Measurements from ENCODE around the gene PHEX.

PHEX gene

DNA sequence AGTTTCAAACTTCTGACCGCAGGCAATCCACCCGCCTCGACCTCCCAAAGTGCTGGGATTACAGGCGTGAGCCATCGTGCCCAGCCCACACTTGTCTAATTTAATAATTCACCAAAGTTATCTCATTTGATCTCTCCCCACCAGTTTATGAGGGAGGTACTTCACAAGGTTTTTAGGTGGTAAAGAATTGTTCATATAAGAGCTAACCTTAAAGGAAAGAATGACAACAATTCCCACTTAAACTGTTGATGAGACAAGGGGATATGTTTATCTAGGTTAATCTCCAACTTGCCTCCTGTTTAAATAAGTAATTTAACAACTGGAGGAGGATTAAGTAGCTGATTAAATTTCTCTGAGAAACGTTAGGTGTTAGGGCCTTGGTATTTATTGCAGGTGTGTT lies 123.0 kb downstream of the PHEX start:
- H3K4me3 ChIP-seq (ENCODE audit: low read depth, low read length), result no peak overlapping the region
- no peak for DNase-seq (ENCODE audit: low read depth)
- TF ChIP-seq, protein P1, sequence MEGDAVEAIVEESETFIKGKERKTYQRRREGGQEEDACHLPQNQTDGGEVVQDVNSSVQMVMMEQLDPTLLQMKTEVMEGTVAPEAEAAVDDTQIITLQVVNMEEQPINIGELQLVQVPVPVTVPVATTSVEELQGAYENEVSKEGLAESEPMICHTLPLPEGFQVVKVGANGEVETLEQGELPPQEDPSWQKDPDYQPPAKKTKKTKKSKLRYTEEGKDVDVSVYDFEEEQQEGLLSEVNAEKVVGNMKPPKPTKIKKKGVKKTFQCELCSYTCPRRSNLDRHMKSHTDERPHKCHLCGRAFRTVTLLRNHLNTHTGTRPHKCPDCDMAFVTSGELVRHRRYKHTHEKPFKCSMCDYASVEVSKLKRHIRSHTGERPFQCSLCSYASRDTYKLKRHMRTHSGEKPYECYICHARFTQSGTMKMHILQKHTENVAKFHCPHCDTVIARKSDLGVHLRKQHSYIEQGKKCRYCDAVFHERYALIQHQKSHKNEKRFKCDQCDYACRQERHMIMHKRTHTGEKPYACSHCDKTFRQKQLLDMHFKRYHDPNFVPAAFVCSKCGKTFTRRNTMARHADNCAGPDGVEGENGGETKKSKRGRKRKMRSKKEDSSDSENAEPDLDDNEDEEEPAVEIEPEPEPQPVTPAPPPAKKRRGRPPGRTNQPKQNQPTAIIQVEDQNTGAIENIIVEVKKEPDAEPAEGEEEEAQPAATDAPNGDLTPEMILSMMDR (IDR thresholded peaks at IDR 0.05; ENCODE audit: control insufficient read depth, extremely low read depth, insufficient read depth), result no peak

GRCh38 chrX:22159071-22159470 lies 126.9 kb downstream of the PHEX start:
- no peak overlapping the region for H3K4me3 ChIP-seq (ENCODE audit: low read depth, low read length)
- TF ChIP-seq, protein P1 (IDR thresholded peaks at IDR 0.05; ENCODE audit: control insufficient read depth, extremely low read depth, insufficient read depth), result no peak
- no peak for DNase-seq (ENCODE audit: low read depth)

GRCh38 chrX:22163326-22163725 lies 131.2 kb downstream of the PHEX start:
- TF ChIP-seq, protein P1 (IDR thresholded peaks at IDR 0.05; ENCODE audit: control insufficient read depth, extremely low read depth, insufficient read depth), result no peak
- no peak for DNase-seq (ENCODE audit: low read depth)

GRCh38 chrX:22164770-22165388 lies 132.8 kb downstream of the PHEX start:
- no peak for DNase-seq (ENCODE audit: low read depth)
- H3K4me3 ChIP-seq (ENCODE audit: low read depth, low read length), result no peak overlapping the region
- TF ChIP-seq, protein P1 (IDR thresholded peaks at IDR 0.05; ENCODE audit: control insufficient read depth, extremely low read depth, insufficient read depth), result no peak

More at GRCh38 chrX:22163326-22163725, 131.2 kb downstream of the PHEX start:
- H3K4me3 ChIP-seq (ENCODE audit: low read depth, low read length), result no peak overlapping the region

DNA sequence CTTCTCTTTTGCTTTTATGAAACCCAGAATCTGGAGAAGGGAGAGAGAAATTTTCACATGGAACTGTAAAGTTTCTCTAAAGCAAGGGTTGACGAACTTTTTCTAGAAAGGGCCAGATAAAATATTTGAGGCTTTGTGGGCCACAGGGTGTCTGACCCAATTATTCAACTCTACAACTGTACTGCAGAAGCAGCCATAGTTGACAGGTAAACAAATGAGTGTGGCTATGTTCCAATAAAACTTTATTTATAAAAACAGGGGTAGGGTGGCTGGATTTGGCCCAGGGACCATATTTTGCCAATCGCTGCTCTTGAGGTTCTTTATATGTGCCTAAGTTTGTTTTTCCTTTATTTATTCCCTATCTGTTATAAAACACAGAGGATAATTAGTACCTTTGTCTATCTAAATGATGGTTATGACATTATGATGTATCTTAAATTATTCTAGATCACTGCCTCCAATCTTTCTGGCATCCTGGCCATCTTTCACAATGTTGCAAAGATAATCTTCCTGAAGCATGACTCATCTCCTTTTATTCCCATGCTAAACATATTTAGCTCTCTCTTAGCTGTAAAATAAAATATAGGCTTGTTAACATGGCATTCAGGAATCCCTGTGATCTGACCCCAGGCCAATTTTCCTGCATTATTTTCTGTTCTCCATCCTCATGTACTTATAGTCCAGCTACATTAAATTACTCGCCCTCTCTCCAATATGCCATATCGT lies 133.8 kb downstream of the PHEX start:
- TF ChIP-seq, protein P1 (IDR thresholded peaks at IDR 0.05; ENCODE audit: control insufficient read depth, extremely low read depth, insufficient read depth), result no peak
- no peak for DNase-seq (ENCODE audit: low read depth)

DNA sequence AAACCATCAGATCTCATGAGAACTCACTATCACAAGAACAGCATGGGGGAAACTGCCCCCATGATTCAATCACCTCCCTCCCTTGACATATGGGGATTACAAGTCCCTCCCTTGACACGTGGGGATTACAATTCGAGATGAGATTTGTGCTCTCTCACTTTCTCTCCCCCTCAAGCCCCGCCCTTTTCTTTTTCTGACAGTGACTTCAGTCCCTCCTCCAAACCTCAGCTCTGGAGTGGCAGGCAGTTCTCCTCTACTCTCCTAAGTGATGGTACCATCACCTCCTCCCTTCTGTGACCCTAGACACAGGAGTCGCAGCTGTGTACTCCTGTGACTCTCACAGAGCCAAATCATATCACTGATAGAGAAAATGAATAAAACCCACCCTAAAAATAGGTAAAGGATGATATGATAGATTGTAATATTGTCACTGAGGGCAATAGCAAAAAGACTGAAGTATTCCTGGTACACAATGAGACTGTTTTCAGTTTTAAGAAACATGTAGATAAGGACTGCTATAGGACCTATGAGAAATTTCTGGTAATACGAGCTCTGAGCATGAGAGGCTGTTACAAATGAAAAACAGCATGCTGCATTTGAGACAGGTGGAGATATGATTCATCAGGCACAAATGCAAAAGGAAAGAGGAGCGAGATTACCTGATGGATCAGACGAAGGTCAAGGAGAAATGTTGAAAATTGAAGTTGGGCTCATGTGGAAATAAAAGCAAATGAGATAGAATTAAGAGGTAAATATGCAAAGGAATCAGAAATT lies 139.3 kb downstream of the PHEX start:
- H3K4me3 ChIP-seq (ENCODE audit: low read depth, low read length), result no peak overlapping the region
- DNase-seq (ENCODE audit: low read depth), result no peak
- TF ChIP-seq, protein P1 (IDR thresholded peaks at IDR 0.05; ENCODE audit: control insufficient read depth, extremely low read depth, insufficient read depth), result no peak

More for the DNA sequence above, 133.8 kb downstream of the PHEX start:
- H3K4me3 ChIP-seq (ENCODE audit: low read depth, low read length), result no peak overlapping the region

All from LNCaP clone FGC (cell line).